SU-DHL-6 (cell line): Measurements from ENCODE around the gene GABRE.

Experiments
- EZH2phosphoT487 ChIP-seq: fragments of 200-600 bp; sonication (generic), shearing (Covaris generic); conservative IDR thresholded peaks from 2 replicates; pipeline ENCODE4 v1.6.1; 2018; ENCODE audit warnings: mild to moderate bottlenecking, antibody characterized with exemption, low read length, moderate library complexity, mixed read lengths
- TF ChIP-seq, protein P1 (sequence below): fragments of 200-600 bp; sonication (generic); IDR thresholded peaks from one replicate; pipeline ENCODE4 v1.5.1; 2017; ENCODE audit warnings: antibody characterized with exemption, mild to moderate bottlenecking, low read length, moderate library complexity; ENCODE audit not compliant: insufficient read depth, poor library complexity, severe bottlenecking

GRCh38 chrX:151958101-151958500, 16.4 kb downstream of the GABRE start:
- TF ChIP-seq, protein P1, sequence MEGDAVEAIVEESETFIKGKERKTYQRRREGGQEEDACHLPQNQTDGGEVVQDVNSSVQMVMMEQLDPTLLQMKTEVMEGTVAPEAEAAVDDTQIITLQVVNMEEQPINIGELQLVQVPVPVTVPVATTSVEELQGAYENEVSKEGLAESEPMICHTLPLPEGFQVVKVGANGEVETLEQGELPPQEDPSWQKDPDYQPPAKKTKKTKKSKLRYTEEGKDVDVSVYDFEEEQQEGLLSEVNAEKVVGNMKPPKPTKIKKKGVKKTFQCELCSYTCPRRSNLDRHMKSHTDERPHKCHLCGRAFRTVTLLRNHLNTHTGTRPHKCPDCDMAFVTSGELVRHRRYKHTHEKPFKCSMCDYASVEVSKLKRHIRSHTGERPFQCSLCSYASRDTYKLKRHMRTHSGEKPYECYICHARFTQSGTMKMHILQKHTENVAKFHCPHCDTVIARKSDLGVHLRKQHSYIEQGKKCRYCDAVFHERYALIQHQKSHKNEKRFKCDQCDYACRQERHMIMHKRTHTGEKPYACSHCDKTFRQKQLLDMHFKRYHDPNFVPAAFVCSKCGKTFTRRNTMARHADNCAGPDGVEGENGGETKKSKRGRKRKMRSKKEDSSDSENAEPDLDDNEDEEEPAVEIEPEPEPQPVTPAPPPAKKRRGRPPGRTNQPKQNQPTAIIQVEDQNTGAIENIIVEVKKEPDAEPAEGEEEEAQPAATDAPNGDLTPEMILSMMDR: no peak
- no peak for TF ChIP-seq EZH2phosphoT487
